ENCODE results near the gene PDCD11. TPM values are rescaled to one million over a fixed set of nuclear protein-coding genes. Genes with fewer than 3 reads are reported as not detected.

The PDCD11 gene
- total and polyA plus RNA-seq, 2 donors = 20.4 to 28.0 TPM

GRCh38 chr10:103442031-103442461, 45.6 kb downstream of the PDCD11 start:
- Histone ChIP-seq H3K4me1 (ENCODE audit: control insufficient read depth in 2 of 2, insufficient read depth in 2 of 2, low read length in 2 of 2) (no peaks in the 10 kb centered on the region), H3K27ac (ENCODE audit: low read depth in 1 of 2, low read length in 1 of 2) (no peak overlapping the region), H3K9me3 (ENCODE audit: control insufficient read depth in 2 of 2, insufficient read depth in 1 of 2, low read length in 1 of 2) (no peaks in the 10 kb centered on the region), H3K4me3 (ENCODE audit: low read length in 2 of 2) (no peak overlapping the region), H3K27me3 (ENCODE audit: control insufficient read depth in 2 of 2, insufficient read depth in 1 of 2, low read length in 1 of 2) (no peaks in the 10 kb centered on the region), H3K36me3 (ENCODE audit: control insufficient read depth in 2 of 2, insufficient read depth in 2 of 2, low read length in 1 of 2) (peaks cover 87 to 89% of the 10 kb centered on the region in 2 donors)
- DNase-seq (ENCODE audit: low read depth in 6 of 9, low spot score in 9 of 9) = no peak
- 98% methylated on average over 13 of the region's 13 CpGs for WGBS

GRCh38 chr10:103443475-103444185, 47.2 kb downstream of the PDCD11 start:
- peaks cover 83 to 84% of the 10 kb centered on the region in 2 donors for H3K36me3 ChIP-seq (ENCODE audit: control insufficient read depth in 2 of 2, insufficient read depth in 2 of 2, low read length in 1 of 2)
- no peak overlapping the region for H3K27ac ChIP-seq (ENCODE audit: low read depth in 1 of 2, low read length in 1 of 2)
- DNase-seq (ENCODE audit: low read depth in 6 of 9, low spot score in 9 of 9) = no peak

GRCh38 chr10:103444478-103444877, 48.1 kb downstream of the PDCD11 start:
- Histone ChIP-seq H3K4me3 (ENCODE audit: low read length in 2 of 2) (no peak overlapping the region), H3K27ac (ENCODE audit: low read depth in 1 of 2, low read length in 1 of 2) (no peak overlapping the region), H3K36me3 (ENCODE audit: control insufficient read depth in 2 of 2, insufficient read depth in 2 of 2, low read length in 1 of 2) (peaks cover 82 to 85% of the 10 kb centered on the region in 2 donors), H3K9me3 (ENCODE audit: control insufficient read depth in 2 of 2, insufficient read depth in 1 of 2, low read length in 1 of 2) (no peaks in the 10 kb centered on the region), H3K4me1 (ENCODE audit: control insufficient read depth in 2 of 2, insufficient read depth in 2 of 2, low read length in 2 of 2) (no peaks in the 10 kb centered on the region), H3K27me3 (ENCODE audit: control insufficient read depth in 2 of 2, insufficient read depth in 1 of 2, low read length in 1 of 2) (no peaks in the 10 kb centered on the region)
- 96% methylated on average over 10 of the region's 10 CpGs for WGBS
- DNase-seq (ENCODE audit: low read depth in 6 of 9, low spot score in 9 of 9) = no peak

More at GRCh38 chr10:103443475-103444185, 47.2 kb downstream of the PDCD11 start:
- WGBS = 94% methylated on average over 23 of the region's 23 CpGs
- no peaks in the 10 kb centered on the region for H3K27me3 ChIP-seq (ENCODE audit: control insufficient read depth in 2 of 2, insufficient read depth in 1 of 2, low read length in 1 of 2)
- no peak overlapping the region for H3K4me3 ChIP-seq (ENCODE audit: low read length in 2 of 2)
- H3K4me1 ChIP-seq (ENCODE audit: control insufficient read depth in 2 of 2, insufficient read depth in 2 of 2, low read length in 2 of 2) = no peaks in the 10 kb centered on the region
- H3K9me3 ChIP-seq (ENCODE audit: control insufficient read depth in 2 of 2, insufficient read depth in 1 of 2, low read length in 1 of 2) = no peaks in the 10 kb centered on the region

- no peak overlapping the region for H3K27ac ChIP-seq (ENCODE audit: low read depth in 1 of 2, low read length in 1 of 2)
- H3K36me3 ChIP-seq (ENCODE audit: control insufficient read depth in 2 of 2, insufficient read depth in 2 of 2, low read length in 1 of 2) = peaks cover 76 to 80% of the 10 kb centered on the region in 2 donors
- no peak overlapping the region for H3K4me3 ChIP-seq (ENCODE audit: low read length in 2 of 2)
- H3K4me1 ChIP-seq (ENCODE audit: control insufficient read depth in 2 of 2, insufficient read depth in 2 of 2, low read length in 2 of 2) = no peaks in the 10 kb centered on the region
- no peaks in the 10 kb centered on the region for H3K27me3 ChIP-seq (ENCODE audit: control insufficient read depth in 2 of 2, insufficient read depth in 1 of 2, low read length in 1 of 2)
- WGBS = 96% methylated on average over 9 of the region's 9 CpGs
- no peaks in the 10 kb centered on the region for H3K9me3 ChIP-seq (ENCODE audit: control insufficient read depth in 2 of 2, insufficient read depth in 1 of 2, low read length in 1 of 2)
- no peak for DNase-seq (ENCODE audit: low read depth in 6 of 9, low spot score in 9 of 9)
These were observed 48.9 kb downstream of the PDCD11 start for GRCh38 chr10:103445366-103445765.

- Histone ChIP-seq H3K36me3 (ENCODE audit: control insufficient read depth in 2 of 2, insufficient read depth in 2 of 2, low read length in 1 of 2) (peaks cover 72 to 74% of the 10 kb centered on the region in 2 donors), H3K27me3 (ENCODE audit: control insufficient read depth in 2 of 2, insufficient read depth in 1 of 2, low read length in 1 of 2) (peaks cover 0 to under 1% of the 10 kb centered on the region in 2 donors), H3K4me3 (ENCODE audit: low read length in 2 of 2) (no peak overlapping the region), H3K4me1 (ENCODE audit: control insufficient read depth in 2 of 2, insufficient read depth in 2 of 2, low read length in 2 of 2) (peaks cover 0 to 5% of the 10 kb centered on the region in 2 donors), H3K9me3 (ENCODE audit: control insufficient read depth in 2 of 2, insufficient read depth in 1 of 2, low read length in 1 of 2) (no peaks in the 10 kb centered on the region), H3K27ac (ENCODE audit: low read depth in 1 of 2, low read length in 1 of 2) (no peak overlapping the region)
- DNase-seq (ENCODE audit: low read depth in 6 of 9, low spot score in 9 of 9) = no peak
- 94% methylated on average over 12 of the region's 12 CpGs for WGBS
These were observed 49.5 kb downstream of the PDCD11 start for GRCh38 chr10:103445767-103446567.

GRCh38 chr10:103447187-103447586, 50.8 kb downstream of the PDCD11 start:
- peaks cover 0 to 7% of the 10 kb centered on the region in 2 donors for H3K27me3 ChIP-seq (ENCODE audit: control insufficient read depth in 2 of 2, insufficient read depth in 1 of 2, low read length in 1 of 2)
- H3K4me3 ChIP-seq (ENCODE audit: low read length in 2 of 2) = no peak overlapping the region
- H3K9me3 ChIP-seq (ENCODE audit: control insufficient read depth in 2 of 2, insufficient read depth in 1 of 2, low read length in 1 of 2) = no peaks in the 10 kb centered on the region
- H3K27ac ChIP-seq (ENCODE audit: low read depth in 1 of 2, low read length in 1 of 2) = no peak overlapping the region
- peaks cover 7 to 16% of the 10 kb centered on the region in 2 donors for H3K4me1 ChIP-seq (ENCODE audit: control insufficient read depth in 2 of 2, insufficient read depth in 2 of 2, low read length in 2 of 2)
- WGBS = 99% methylated on average over 23 of the region's 23 CpGs
- no peak for DNase-seq (ENCODE audit: low read depth in 6 of 9, low spot score in 9 of 9)
- H3K36me3 ChIP-seq (ENCODE audit: control insufficient read depth in 2 of 2, insufficient read depth in 2 of 2, low read length in 1 of 2) = peaks cover 61 to 65% of the 10 kb centered on the region in 2 donors

GRCh38 chr10:103448746-103449145, 52.3 kb downstream of the PDCD11 start:
- Histone ChIP-seq H3K9me3 (ENCODE audit: control insufficient read depth in 2 of 2, insufficient read depth in 1 of 2, low read length in 1 of 2) (no peaks in the 10 kb centered on the region), H3K4me1 (ENCODE audit: control insufficient read depth in 2 of 2, insufficient read depth in 2 of 2, low read length in 2 of 2) (peaks cover 7 to 24% of the 10 kb centered on the region in 2 donors), H3K27ac (ENCODE audit: low read depth in 1 of 2, low read length in 1 of 2) (no peak overlapping the region), H3K4me3 (ENCODE audit: low read length in 2 of 2) (no peak overlapping the region), H3K36me3 (ENCODE audit: control insufficient read depth in 2 of 2, insufficient read depth in 2 of 2, low read length in 1 of 2) (peaks cover 46 to 51% of the 10 kb centered on the region in 2 donors), H3K27me3 (ENCODE audit: control insufficient read depth in 2 of 2, insufficient read depth in 1 of 2, low read length in 1 of 2) (peaks cover 0 to 10% of the 10 kb centered on the region in 2 donors)
- no peak for DNase-seq (ENCODE audit: low read depth in 6 of 9, low spot score in 9 of 9)
- WGBS = 95% methylated on average over 1 of the region's 1 CpG

- Histone ChIP-seq H3K9me3 (ENCODE audit: control insufficient read depth in 2 of 2, insufficient read depth in 1 of 2, low read length in 1 of 2) (no peaks in the 10 kb centered on the region), H3K36me3 (ENCODE audit: control insufficient read depth in 2 of 2, insufficient read depth in 2 of 2, low read length in 1 of 2) (peaks cover 38 to 44% of the 10 kb centered on the region in 2 donors), H3K27me3 (ENCODE audit: control insufficient read depth in 2 of 2, insufficient read depth in 1 of 2, low read length in 1 of 2) (peaks cover 0 to 10% of the 10 kb centered on the region in 2 donors), H3K4me1 (ENCODE audit: control insufficient read depth in 2 of 2, insufficient read depth in 2 of 2, low read length in 2 of 2) (peaks cover 7 to 24% of the 10 kb centered on the region in 2 donors), H3K27ac (ENCODE audit: low read depth in 1 of 2, low read length in 1 of 2) (no peak overlapping the region), H3K4me3 (ENCODE audit: low read length in 2 of 2) (no peak overlapping the region)
- no peak for DNase-seq (ENCODE audit: low read depth in 6 of 9, low spot score in 9 of 9)
- WGBS = 95% methylated on average over 34 of the region's 34 CpGs
These were observed 53.0 kb downstream of the PDCD11 start for GRCh38 chr10:103449208-103450144.
